ENCODE results near the gene KLHL22.

The KLHL22 gene

GRCh38 chr22:20434773-20435172 is 60.8 kb downstream of the KLHL22 start:
- no peaks in the 10 kb centered on the region for H3K9me3 ChIP-seq (ENCODE audit: control insufficient read depth, insufficient read depth, low read length)
- H3K9ac ChIP-seq (ENCODE audit: low read depth, low read length), result no peak overlapping the region
- H3K4me1 ChIP-seq (ENCODE audit: insufficient read depth, low read length), result peaks cover 11% of the 10 kb centered on the region; the same call in 1 of the 2 replicates
- no peaks in the 10 kb centered on the region for H3K36me3 ChIP-seq (ENCODE audit: insufficient read depth, low read length)

GRCh38 chr22:20434264-20434751 is 61.3 kb downstream of the KLHL22 start:
- H3K4me1 ChIP-seq (ENCODE audit: insufficient read depth, low read length), result peaks cover 11% of the 10 kb centered on the region; the same call in 1 of the 2 replicates
- no peaks in the 10 kb centered on the region for H3K9me3 ChIP-seq (ENCODE audit: control insufficient read depth, insufficient read depth, low read length)
- no peak overlapping the region for H3K9ac ChIP-seq (ENCODE audit: low read depth, low read length)
- no peaks in the 10 kb centered on the region for H3K36me3 ChIP-seq (ENCODE audit: insufficient read depth, low read length)

- no peaks in the 10 kb centered on the region for H3K36me3 ChIP-seq (ENCODE audit: insufficient read depth, low read length)
- peaks cover 8% of the 10 kb centered on the region; the same call in 1 of the 2 replicates for H3K4me1 ChIP-seq (ENCODE audit: insufficient read depth, low read length)
- no peaks in the 10 kb centered on the region for H3K9me3 ChIP-seq (ENCODE audit: control insufficient read depth, insufficient read depth, low read length)
- H3K9ac ChIP-seq (ENCODE audit: low read depth, low read length), result no peak overlapping the region
These were observed 61.8 kb downstream of the KLHL22 start for GRCh38 chr22:20433686-20434241.

GRCh38 chr22:20433191-20433590 is 62.4 kb downstream of the KLHL22 start:
- Histone ChIP-seq H3K9ac (ENCODE audit: low read depth, low read length) (no peak overlapping the region), H3K36me3 (ENCODE audit: insufficient read depth, low read length) (no peaks in the 10 kb centered on the region), H3K9me3 (ENCODE audit: control insufficient read depth, insufficient read depth, low read length) (no peaks in the 10 kb centered on the region), H3K4me1 (ENCODE audit: insufficient read depth, low read length) (peaks cover 8% of the 10 kb centered on the region; the same call in 1 of the 2 replicates)

GRCh38 chr22:20432244-20432686 is 63.3 kb downstream of the KLHL22 start:
- Histone ChIP-seq H3K36me3 (ENCODE audit: insufficient read depth, low read length) (no peaks in the 10 kb centered on the region), H3K9ac (ENCODE audit: low read depth, low read length) (no peak overlapping the region), H3K4me1 (ENCODE audit: insufficient read depth, low read length) (peaks cover 8% of the 10 kb centered on the region; the same call in 1 of the 2 replicates), H3K9me3 (ENCODE audit: control insufficient read depth, insufficient read depth, low read length) (no peaks in the 10 kb centered on the region)

- no peaks in the 10 kb centered on the region for H3K36me3 ChIP-seq (ENCODE audit: insufficient read depth, low read length)
- no peaks in the 10 kb centered on the region for H3K9me3 ChIP-seq (ENCODE audit: control insufficient read depth, insufficient read depth, low read length)
- H3K4me1 ChIP-seq (ENCODE audit: insufficient read depth, low read length), result peaks cover 8% of the 10 kb centered on the region; the same call in 1 of the 2 replicates
- H3K9ac ChIP-seq (ENCODE audit: low read depth, low read length), result peak overlapping the region; percentile 7; the same call in 1 of the 2 replicates
These were observed 63.9 kb downstream of the KLHL22 start for GRCh38 chr22:20431511-20432192.

- H3K36me3 ChIP-seq (ENCODE audit: insufficient read depth, low read length), result no peaks in the 10 kb centered on the region
- H3K9me3 ChIP-seq (ENCODE audit: control insufficient read depth, insufficient read depth, low read length), result no peaks in the 10 kb centered on the region
- peaks cover 6% of the 10 kb centered on the region; the same call in 1 of the 2 replicates for H3K4me1 ChIP-seq (ENCODE audit: insufficient read depth, low read length)
- H3K9ac ChIP-seq (ENCODE audit: low read depth, low read length), result peak overlapping the region; percentile 7; the same call in 1 of the 2 replicates
These were observed 64.7 kb downstream of the KLHL22 start for GRCh38 chr22:20430720-20431510.

GRCh38 chr22:20430101-20430719 is 65.4 kb downstream of the KLHL22 start:
- H3K9ac ChIP-seq (ENCODE audit: low read depth, low read length), result peak overlapping the region; percentile 47; the same call in 1 of the 2 replicates
- H3K36me3 ChIP-seq (ENCODE audit: insufficient read depth, low read length), result no peaks in the 10 kb centered on the region
- no peaks in the 10 kb centered on the region for H3K9me3 ChIP-seq (ENCODE audit: control insufficient read depth, insufficient read depth, low read length)
- no peaks in the 10 kb centered on the region; the same call in 1 of the 2 replicates for H3K4me1 ChIP-seq (ENCODE audit: insufficient read depth, low read length)

- Histone ChIP-seq H3K9ac (ENCODE audit: low read depth, low read length) (peak overlapping the region; percentile 47; the same call in 1 of the 2 replicates), H3K36me3 (ENCODE audit: insufficient read depth, low read length) (no peaks in the 10 kb centered on the region), H3K4me1 (ENCODE audit: insufficient read depth, low read length) (peaks cover under 1% of the 10 kb centered on the region; the same call in 1 of the 2 replicates), H3K9me3 (ENCODE audit: control insufficient read depth, insufficient read depth, low read length) (no peaks in the 10 kb centered on the region)
These were observed 66.1 kb downstream of the KLHL22 start for GRCh38 chr22:20429254-20430100.

- Histone ChIP-seq H3K4me1 (ENCODE audit: insufficient read depth, low read length) (peaks cover 8% of the 10 kb centered on the region; the same call in 1 of the 2 replicates), H3K36me3 (ENCODE audit: insufficient read depth, low read length) (no peaks in the 10 kb centered on the region), H3K9ac (ENCODE audit: low read depth, low read length) (peak overlapping the region; percentile 3; the same call in 1 of the 2 replicates), H3K9me3 (ENCODE audit: control insufficient read depth, insufficient read depth, low read length) (no peaks in the 10 kb centered on the region)
These were observed 66.9 kb downstream of the KLHL22 start for GRCh38 chr22:20428496-20429253.

- Histone ChIP-seq H3K36me3 (ENCODE audit: insufficient read depth, low read length) (no peaks in the 10 kb centered on the region), H3K9me3 (ENCODE audit: control insufficient read depth, insufficient read depth, low read length) (no peaks in the 10 kb centered on the region), H3K9ac (ENCODE audit: low read depth, low read length) (no peak overlapping the region), H3K4me1 (ENCODE audit: insufficient read depth, low read length) (peaks cover 12% of the 10 kb centered on the region; the same call in 1 of the 2 replicates)
These were observed 67.6 kb downstream of the KLHL22 start for GRCh38 chr22:20427945-20428417.

GRCh38 chr22:20427104-20427944 is 68.3 kb downstream of the KLHL22 start:
- peaks cover 12% of the 10 kb centered on the region; the same call in 1 of the 2 replicates for H3K4me1 ChIP-seq (ENCODE audit: insufficient read depth, low read length)
- H3K36me3 ChIP-seq (ENCODE audit: insufficient read depth, low read length), result no peaks in the 10 kb centered on the region
- no peaks in the 10 kb centered on the region for H3K9me3 ChIP-seq (ENCODE audit: control insufficient read depth, insufficient read depth, low read length)
- no peak overlapping the region for H3K9ac ChIP-seq (ENCODE audit: low read depth, low read length)
